PC-3 (cell line): ENCODE data around the gene VASN.

Source experiments
- CTCF ChIP-seq: fragments of 300-600 bp; sonication (generic); conservative IDR thresholded peaks from 2 replicates; pipeline ENCODE4 v1.5.1; 2017; ENCODE audit warnings: antibody characterized with exemption, low read depth, mild to moderate bottlenecking, low read length
- EZH2 ChIP-seq: fragments of 300-600 bp; sonication (generic); IDR thresholded peaks from one replicate; pipeline ENCODE4 v1.6.1; 2017; ENCODE audit warnings: antibody characterized with exemption, mild to moderate bottlenecking, low read length; ENCODE audit not compliant: unreplicated experiment
- EZH2phosphoT487 ChIP-seq: fragments of 300-600 bp; sonication (generic); IDR thresholded peaks from 2 replicates; pipeline ENCODE4 v1.6.1; 2018; ENCODE audit warnings: mild to moderate bottlenecking, antibody characterized with exemption, low read length, borderline replicate concordance

GRCh38 chr16:4431023-4431422 lies 59.4 kb downstream of the VASN start:
- TF ChIP-seq EZH2: no peak
- no peak for TF ChIP-seq CTCF
- TF ChIP-seq EZH2phosphoT487: no peak
